Caco-2 (cell line): ENCODE data around the gene ELOVL7. TPM values are rescaled to one million over a fixed set of nuclear protein-coding genes. Genes with fewer than 3 reads are reported as not detected.

Experiments used
- Bru-seq: library from RNA; stranded (reverse); fragments of 400-500 nt; gene quantifications from one replicate; lab custom pipeline; 2021; lab: Mats Ljungman, UMichigan
- BruChase-seq, 2 experiments: library from RNA; stranded (reverse); fragments of 400-500 nt; gene quantifications; one replicate each; lab custom pipeline; 2021; lab: Mats Ljungman, UMichigan
- BruUV-seq: library from RNA; stranded (reverse); fragments of 400-500 nt; replicated peaks from 2 replicates; lab custom pipeline; 2021; lab: Mats Ljungman, UMichigan
- CTCF ChIA-PET: fragments of 300-600 bp; sonication (Branson Sonifier 250); formaldehyde crosslinking; loops from one replicate; lab custom pipeline; 2022; ENCODE audit warnings: antibody characterized with exemption; lab: Charles Lee
- POLR2A ChIA-PET: fragments of 300-600 bp; sonication (Branson Sonifier 250); formaldehyde crosslinking; loops from one replicate; lab custom pipeline; 2022; ENCODE audit warnings: antibody characterized with exemption; lab: Charles Lee
- DNase-seq, 2 experiments: peaks; one replicate each; pipeline versions ENCODE4 v3.0.0 to v3.0.0-alpha.2; 2020 to 2022
- H3K27me3 ChIP-seq: replicated peaks from 2 replicates; pipeline ENCODE4 v1.6.0; 2011; ENCODE audit warnings: low read length; ENCODE audit not compliant: control insufficient read depth, insufficient read depth
- H3K36me3 ChIP-seq: 2 replicates; pipeline ENCODE4 v1.5.1; 2011; ENCODE audit warnings: low read length; ENCODE audit not compliant: control insufficient read depth, insufficient read depth
- H3K4me1 ChIP-seq: fragments of 250-450 bp; sonication (Bioruptor Pico); 2 replicates; pipeline ENCODE4 v1.5.1; 2020; ENCODE audit warnings: mild to moderate bottlenecking
- H3K4me3 ChIP-seq: 2 replicates; pipeline ENCODE4 v1.5.1; 2011; ENCODE audit warnings: low read depth, mild to moderate bottlenecking, control low read depth, low read length
- H3K9me3 ChIP-seq: fragments of 250-450 bp; sonication (Bioruptor Pico); 2 replicates; pipeline ENCODE4 v1.5.1; 2020; ENCODE audit warnings: mild to moderate bottlenecking, moderate library complexity
- H3K27ac Mint-ChIP-seq: one replicate; pipeline ENCODE4 v1.8.0; 2022; ENCODE audit warnings: mixed read lengths; ENCODE audit not compliant: unreplicated experiment
- H3K27me3 Mint-ChIP-seq: one replicate; pipeline ENCODE4 v1.8.0; 2022; ENCODE audit warnings: mixed read lengths; ENCODE audit not compliant: insufficient read depth, unreplicated experiment
- H3K36me3 Mint-ChIP-seq: one replicate; pipeline ENCODE4 v1.8.0; 2022; ENCODE audit warnings: mild to moderate bottlenecking, mixed read lengths; ENCODE audit not compliant: insufficient read depth, unreplicated experiment
- H3K4me1 Mint-ChIP-seq: one replicate; pipeline ENCODE4 v1.8.0; 2022; ENCODE audit warnings: low read depth, mixed read lengths; ENCODE audit not compliant: unreplicated experiment
- H3K4me3 Mint-ChIP-seq: one replicate; pipeline ENCODE4 v1.8.0; 2022; ENCODE audit warnings: mild to moderate bottlenecking, moderate library complexity, mixed read lengths; ENCODE audit not compliant: unreplicated experiment
- H3K9me3 Mint-ChIP-seq: one replicate; pipeline ENCODE4 v1.8.0; 2022; ENCODE audit warnings: mixed read lengths; ENCODE audit not compliant: unreplicated experiment
- CTCF ChIP-seq, 2 experiments: fragments of 200-600 bp in 1 of 2; IDR thresholded peaks; 1 replicate in 1 of 2; 2 replicates in 1 of 2; pipeline versions ENCODE4 v1.5.1 to v1.8.0; 2011 to 2022; ENCODE audit warnings: antibody characterized with exemption in 1 of 2, control low read depth in 1 of 2, inconsistent platforms in 1 of 2, low read depth in 1 of 2, low read length in 1 of 2, mild to moderate bottlenecking in 1 of 2, moderate library complexity in 1 of 2; ENCODE audit not compliant: insufficient read depth in 1 of 2, severe bottlenecking in 1 of 2, unreplicated experiment in 1 of 2
- intact Hi-C: fragments of 100-400 bp; cut with micrococcal nuclease; formaldehyde crosslinking; loops from one replicate; pipeline ENCODE4 v1.10.0; 2022; ENCODE audit not compliant: unreplicated experiment
- long read RNA-seq: library from polyadenylated mRNA; stranded (forward); transcript quantifications from one replicate; pipeline ENCODE4 v2.0.0, GENCODE V29; 2022
- total RNA-seq: library from RNA; stranded (reverse); gene quantifications from 2 replicates; pipeline ENCODE4 v1.2.3, GENCODE V29; 2022

ELOVL7 gene
- total RNA-seq = 16.4 and 19.1 TPM in 2 replicates
- percentile 75 among the genes with signal in this experiment for Bru-seq, nascent RNA
- BruChase-seq, experiment 1, labeled RNA remaining after a 2-hour chase = percentile 72 among the genes with signal in this experiment
- BruChase-seq, experiment 2, labeled RNA remaining after a 6-hour chase = percentile 72 among the genes with signal in this experiment
- long read RNA-seq, transcript ELOVL7-205 (9 exons, 3,994 nt) = major isoform, 7 of 22 reads
- long read RNA-seq, partial matches to known transcripts = 2 of 22 reads
- long read RNA-seq, other reads (novel, unspliced or antisense) = 11 of 22 reads

- Mint-ChIP-seq H3K27me3 (no peaks in the 10 kb centered on the region), H3K9me3 (no peaks in the 10 kb centered on the region), H3K27ac (peak within 1 kb of the TSS; percentile 86), H3K36me3 (peaks cover 11% of the 10 kb centered on the region), H3K4me3 (peak within 1 kb of the TSS; percentile 96), H3K4me1 (peaks cover 31% of the 10 kb centered on the region)
- intact Hi-C loops = loop anchor here (1.0 to 10.0 kb wide), 4 partner anchors 34 to 167 kb away; no protein-coding TSS in a partner anchor
- peak; percentile 92 to 96 for DNase-seq
- Histone ChIP-seq H3K36me3 (no peaks in the 10 kb centered on the region), H3K27me3 (0 out of 2 replicates have a peak, but pooled peaks cover 2% of the 10 kb centered on the region), H3K9me3 (no peaks in the 10 kb centered on the region), H3K4me3 (peak within 1 kb of the TSS; percentile 97), H3K4me1 (peaks cover 4% of the 10 kb centered on the region; the same call in 1 of the 2 replicates)
- POLR2A ChIA-PET = interaction anchor here (0.7 to 2.2 kb wide), 4 partner anchors 29 to 145 kb away, joined by 3 to 23 read pairs (median 3); partner anchors contain the start of genes DEPDC1B and ERCC8
- CTCF ChIA-PET = interaction anchor here (0.6 to 1.6 kb wide), 5 partner anchors 101 to 168 kb away, joined by 3 to 8 read pairs (median 4); partner anchors contain the start of genes DEPDC1B, ERCC8 and NDUFAF2
- peak; percentile 36 to 56 for TF ChIP-seq CTCF (IDR thresholded peaks at IDR 0.05; ENCODE audit: insufficient read depth in 1 of 2, low read depth in 1 of 2, low read length in 1 of 2, severe bottlenecking in 1 of 2, unreplicated experiment in 1 of 2)
- BruUV-seq = no TSS peak
These were observed at the start of gene ELOVL7 for GRCh38 chr5:60843936-60844905. Gene ELOVL7, minus strand, starts transcription at chr5:60844269. Its CDS starts 56,872 bp downstream, at chr5:60787397.

DNA sequence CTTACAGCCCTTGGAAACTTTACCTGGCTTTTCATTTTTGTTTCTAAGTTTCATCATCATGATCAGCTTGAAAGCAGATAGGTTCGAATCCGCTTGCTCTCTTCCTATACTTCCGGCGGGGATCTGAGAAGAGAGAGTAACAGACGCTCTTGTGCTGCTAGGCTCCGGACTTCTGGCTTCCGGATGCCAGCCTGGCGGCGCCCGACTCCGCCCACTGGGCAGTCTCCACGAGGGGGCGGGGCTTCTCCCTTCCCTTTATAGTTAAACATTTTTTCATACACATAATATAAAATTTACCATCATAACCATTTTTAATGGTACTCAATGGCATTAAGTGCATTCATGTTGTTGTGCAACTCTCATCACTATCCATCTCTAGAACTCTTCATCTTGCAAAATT, 49.5 kb upstream of the ELOVL7 start:
- no peak for DNase-seq
- H3K4me3 ChIP-seq = no peak overlapping the region
- intact Hi-C loops = loop anchor here (10.0 kb wide), 1 partner anchor 49 kb away; the partner anchor contains the start of gene ELOVL7
- no peak for TF ChIP-seq CTCF (IDR thresholded peaks at IDR 0.05; ENCODE audit: insufficient read depth in 1 of 2, low read depth in 1 of 2, low read length in 1 of 2, severe bottlenecking in 1 of 2, unreplicated experiment in 1 of 2)
- H3K27me3 ChIP-seq = no peaks in the 10 kb centered on the region
- CTCF ChIA-PET = no interaction called here
- no peaks in the 10 kb centered on the region for H3K9me3 Mint-ChIP-seq
- POLR2A ChIA-PET = no interaction called here
- no TSS peak for BruUV-seq
- peaks cover 26% of the 10 kb centered on the region for H3K36me3 Mint-ChIP-seq
- no peaks in the 10 kb centered on the region; the same call in 1 of the 2 replicates for H3K36me3 ChIP-seq
- H3K4me3 Mint-ChIP-seq = no peak overlapping the region
- H3K4me1 Mint-ChIP-seq = no peaks in the 10 kb centered on the region
- H3K27me3 Mint-ChIP-seq = no peaks in the 10 kb centered on the region
- H3K27ac Mint-ChIP-seq = no peak overlapping the region
- no peaks in the 10 kb centered on the region for H3K4me1 ChIP-seq
- H3K9me3 ChIP-seq = no peaks in the 10 kb centered on the region

- no TSS peak for BruUV-seq
- H3K9me3 ChIP-seq = no peaks in the 10 kb centered on the region
- CTCF ChIA-PET = no interaction called here
- no peaks in the 10 kb centered on the region for H3K4me1 ChIP-seq
- H3K36me3 ChIP-seq = no peaks in the 10 kb centered on the region; the same call in 1 of the 2 replicates
- Mint-ChIP-seq H3K9me3 (no peaks in the 10 kb centered on the region), H3K4me1 (no peaks in the 10 kb centered on the region), H3K36me3 (peaks cover 26% of the 10 kb centered on the region), H3K27me3 (no peaks in the 10 kb centered on the region), H3K4me3 (no peak overlapping the region), H3K27ac (no peak overlapping the region)
- intact Hi-C loops = loop anchor here (10.0 kb wide), 1 partner anchor 47 kb away; the partner anchor contains the start of gene ELOVL7
- POLR2A ChIA-PET = no interaction called here
- H3K4me3 ChIP-seq = no peak overlapping the region
- TF ChIP-seq CTCF (IDR thresholded peaks at IDR 0.05; ENCODE audit: insufficient read depth in 1 of 2, low read depth in 1 of 2, low read length in 1 of 2, severe bottlenecking in 1 of 2, unreplicated experiment in 1 of 2) = no peak
- no peaks in the 10 kb centered on the region for H3K27me3 ChIP-seq
- no peak for DNase-seq
These were observed 47.6 kb upstream of the ELOVL7 start for GRCh38 chr5:60891667-60892066.
